ENCODE measurements around the gene SCAMP2.

The SCAMP2 gene

GRCh38 chr15:74809242-74809641 is 63.9 kb downstream of the SCAMP2 start:
- Histone ChIP-seq H3K27me3 (ENCODE audit: insufficient read depth, low read length) (no peaks in the 10 kb centered on the region), H3K9me3 (ENCODE audit: low read length) (no peaks in the 10 kb centered on the region), H3K4me3 (ENCODE audit: low read length) (no peak overlapping the region), H3K4me1 (ENCODE audit: insufficient read depth, low read length) (no peaks in the 10 kb centered on the region), H2AFZ (ENCODE audit: low read depth, low read length) (no peak overlapping the region), H3K36me3 (ENCODE audit: insufficient read depth, low read length) (peaks cover 2% of the 10 kb centered on the region)

DNA sequence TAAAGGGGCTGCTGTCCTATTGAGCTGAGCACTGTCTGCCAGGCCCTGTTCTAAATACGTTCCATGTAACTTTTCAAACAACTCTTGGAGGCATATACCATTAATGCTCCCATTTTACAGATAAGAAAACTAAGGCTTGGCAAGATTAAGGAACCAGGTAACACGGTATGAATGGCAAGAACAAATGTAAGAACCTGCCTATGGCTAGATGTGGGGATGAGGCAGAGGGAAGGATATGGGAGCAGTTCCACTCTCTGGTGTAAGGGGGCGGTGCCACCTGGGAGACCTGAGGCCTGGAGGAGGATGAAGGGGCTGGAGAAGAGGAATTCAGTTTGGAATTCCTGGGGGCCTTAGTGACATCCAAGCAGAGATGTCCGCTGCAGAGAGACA is 64.3 kb downstream of the SCAMP2 start:
- H3K27me3 ChIP-seq (ENCODE audit: insufficient read depth, low read length), result no peaks in the 10 kb centered on the region
- H3K4me1 ChIP-seq (ENCODE audit: insufficient read depth, low read length), result no peaks in the 10 kb centered on the region
- H2AFZ ChIP-seq (ENCODE audit: low read depth, low read length), result no peak overlapping the region
- no peaks in the 10 kb centered on the region for H3K9me3 ChIP-seq (ENCODE audit: low read length)
- no peak overlapping the region for H3K4me3 ChIP-seq (ENCODE audit: low read length)
- peaks cover 6% of the 10 kb centered on the region for H3K36me3 ChIP-seq (ENCODE audit: insufficient read depth, low read length)

- Histone ChIP-seq H2AFZ (ENCODE audit: low read depth, low read length) (no peak overlapping the region), H3K4me1 (ENCODE audit: insufficient read depth, low read length) (no peaks in the 10 kb centered on the region), H3K4me3 (ENCODE audit: low read length) (no peak overlapping the region), H3K9me3 (ENCODE audit: low read length) (no peaks in the 10 kb centered on the region), H3K36me3 (ENCODE audit: insufficient read depth, low read length) (peaks cover 12% of the 10 kb centered on the region), H3K27me3 (ENCODE audit: insufficient read depth, low read length) (no peaks in the 10 kb centered on the region)
Observed at GRCh38 chr15:74808078-74808839, 64.9 kb downstream of the SCAMP2 start.

DNA sequence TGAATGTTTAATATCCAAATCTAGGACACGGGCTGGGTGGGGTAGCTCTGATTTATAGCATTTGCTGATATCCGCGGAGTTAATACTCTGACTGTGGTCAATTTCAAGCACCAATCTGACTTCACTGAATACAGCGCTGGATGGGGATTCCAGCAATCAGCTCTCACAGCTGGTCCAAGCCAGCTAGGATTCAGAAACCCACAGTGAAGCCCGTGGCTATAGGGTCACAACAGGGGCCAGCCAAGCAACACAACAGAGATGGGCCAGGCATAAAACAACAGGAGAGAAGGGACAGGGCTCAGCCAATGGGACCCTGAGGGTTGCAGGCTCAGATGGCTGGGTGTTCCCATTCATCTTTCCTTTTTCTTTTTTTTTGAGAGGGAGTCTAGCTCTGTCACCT is 65.9 kb downstream of the SCAMP2 start:
- H3K9me3 ChIP-seq (ENCODE audit: low read length), result no peaks in the 10 kb centered on the region
- no peaks in the 10 kb centered on the region for H3K4me1 ChIP-seq (ENCODE audit: insufficient read depth, low read length)
- H3K36me3 ChIP-seq (ENCODE audit: insufficient read depth, low read length), result peaks cover 17% of the 10 kb centered on the region

GRCh38 chr15:74804935-74805334 is 68.2 kb downstream of the SCAMP2 start:
- Histone ChIP-seq H2AFZ (ENCODE audit: low read depth, low read length) (no peak overlapping the region), H3K27me3 (ENCODE audit: insufficient read depth, low read length) (no peaks in the 10 kb centered on the region), H3K4me1 (ENCODE audit: insufficient read depth, low read length) (no peaks in the 10 kb centered on the region), H3K9me3 (ENCODE audit: low read length) (no peaks in the 10 kb centered on the region), H3K4me3 (ENCODE audit: low read length) (no peak overlapping the region), H3K36me3 (ENCODE audit: insufficient read depth, low read length) (peaks cover 35% of the 10 kb centered on the region)

More for the DNA sequence above, 65.9 kb downstream of the SCAMP2 start:
- Histone ChIP-seq H3K27me3 (ENCODE audit: insufficient read depth, low read length) (no peaks in the 10 kb centered on the region), H2AFZ (ENCODE audit: low read depth, low read length) (no peak overlapping the region), H3K4me3 (ENCODE audit: low read length) (no peak overlapping the region)

GRCh38 chr15:74802862-74803447 is 70.2 kb downstream of the SCAMP2 start:
- peaks cover 49% of the 10 kb centered on the region for H3K36me3 ChIP-seq (ENCODE audit: insufficient read depth, low read length)
- no peak overlapping the region for H2AFZ ChIP-seq (ENCODE audit: low read depth, low read length)
- H3K9me3 ChIP-seq (ENCODE audit: low read length), result no peaks in the 10 kb centered on the region
- H3K4me3 ChIP-seq (ENCODE audit: low read length), result no peak overlapping the region
- H3K27me3 ChIP-seq (ENCODE audit: insufficient read depth, low read length), result no peaks in the 10 kb centered on the region
- H3K4me1 ChIP-seq (ENCODE audit: insufficient read depth, low read length), result no peaks in the 10 kb centered on the region

GRCh38 chr15:74802290-74802689 is 70.9 kb downstream of the SCAMP2 start:
- Histone ChIP-seq H3K36me3 (ENCODE audit: insufficient read depth, low read length) (peaks cover 49% of the 10 kb centered on the region), H3K9me3 (ENCODE audit: low read length) (no peaks in the 10 kb centered on the region), H3K4me3 (ENCODE audit: low read length) (no peak overlapping the region), H3K27me3 (ENCODE audit: insufficient read depth, low read length) (no peaks in the 10 kb centered on the region), H3K4me1 (ENCODE audit: insufficient read depth, low read length) (no peaks in the 10 kb centered on the region), H2AFZ (ENCODE audit: low read depth, low read length) (no peak overlapping the region)

DNA sequence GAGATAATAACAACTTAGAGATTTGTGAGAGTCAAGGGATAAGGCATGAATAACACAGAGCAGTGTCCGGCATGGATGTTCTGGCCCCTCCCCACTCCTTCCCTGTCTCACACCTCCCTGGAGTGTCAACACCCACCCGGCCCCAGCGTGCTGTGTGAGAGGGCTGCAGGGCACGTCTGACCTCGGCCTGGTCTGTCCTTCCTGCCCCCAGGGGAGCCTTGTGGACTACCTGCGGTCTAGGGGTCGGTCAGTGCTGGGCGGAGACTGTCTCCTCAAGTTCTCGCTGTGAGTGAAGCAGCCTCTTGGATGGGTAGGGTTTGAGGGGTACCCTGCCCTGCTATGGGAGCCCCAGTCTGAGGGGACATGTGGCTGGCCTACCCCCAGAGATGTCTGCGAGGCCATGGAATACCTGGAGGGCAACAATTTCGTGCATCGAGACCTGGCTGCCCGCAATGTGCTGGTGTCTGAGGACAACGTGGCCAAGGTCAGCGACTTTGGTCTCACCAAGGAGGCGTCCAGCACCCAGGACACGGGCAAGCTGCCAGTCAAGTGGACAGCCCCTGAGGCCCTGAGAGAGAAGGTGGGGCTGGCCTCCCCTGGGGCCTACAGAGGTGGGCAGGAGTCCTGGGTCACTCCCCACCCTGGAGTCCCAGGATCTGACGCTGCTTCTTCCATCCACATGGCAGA is 71.7 kb downstream of the SCAMP2 start:
- peaks cover 49% of the 10 kb centered on the region for H3K36me3 ChIP-seq (ENCODE audit: insufficient read depth, low read length)
- no peaks in the 10 kb centered on the region for H3K9me3 ChIP-seq (ENCODE audit: low read length)
- H3K4me1 ChIP-seq (ENCODE audit: insufficient read depth, low read length), result no peaks in the 10 kb centered on the region
- H3K27me3 ChIP-seq (ENCODE audit: insufficient read depth, low read length), result no peaks in the 10 kb centered on the region
- no peak overlapping the region for H3K4me3 ChIP-seq (ENCODE audit: low read length)
- no peak overlapping the region for H2AFZ ChIP-seq (ENCODE audit: low read depth, low read length)

DNA sequence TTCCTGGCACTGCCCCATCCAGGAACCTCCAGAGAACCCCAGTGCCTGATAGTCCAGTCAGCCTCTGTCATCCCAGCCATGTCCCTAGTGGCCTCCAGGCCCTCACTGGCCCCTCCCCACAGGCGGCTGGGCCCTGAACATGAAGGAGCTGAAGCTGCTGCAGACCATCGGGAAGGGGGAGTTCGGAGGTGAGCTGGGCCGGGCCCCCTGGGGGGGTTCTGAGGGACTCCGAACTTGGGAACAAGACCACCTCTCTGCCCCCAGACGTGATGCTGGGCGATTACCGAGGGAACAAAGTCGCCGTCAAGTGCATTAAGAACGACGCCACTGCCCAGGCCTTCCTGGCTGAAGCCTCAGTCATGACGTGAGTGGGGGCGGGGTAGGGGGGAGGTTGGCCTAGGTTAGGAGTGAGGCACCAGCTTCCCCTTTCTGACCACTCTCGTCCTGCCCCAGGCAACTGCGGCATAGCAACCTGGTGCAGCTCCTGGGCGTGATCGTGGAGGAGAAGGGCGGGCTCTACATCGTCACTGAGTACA is 72.5 kb downstream of the SCAMP2 start:
- H3K9me3 ChIP-seq (ENCODE audit: low read length), result no peaks in the 10 kb centered on the region
- no peak overlapping the region for H2AFZ ChIP-seq (ENCODE audit: low read depth, low read length)
- no peaks in the 10 kb centered on the region for H3K4me1 ChIP-seq (ENCODE audit: insufficient read depth, low read length)
- no peaks in the 10 kb centered on the region for H3K27me3 ChIP-seq (ENCODE audit: insufficient read depth, low read length)
- no peak overlapping the region for H3K4me3 ChIP-seq (ENCODE audit: low read length)
- H3K36me3 ChIP-seq (ENCODE audit: insufficient read depth, low read length), result peaks cover 49% of the 10 kb centered on the region

- no peaks in the 10 kb centered on the region for H3K9me3 ChIP-seq (ENCODE audit: low read length)
- H2AFZ ChIP-seq (ENCODE audit: low read depth, low read length), result no peak overlapping the region
Observed at GRCh38 chr15:74799856-74800558, 73.2 kb downstream of the SCAMP2 start.

DNA sequence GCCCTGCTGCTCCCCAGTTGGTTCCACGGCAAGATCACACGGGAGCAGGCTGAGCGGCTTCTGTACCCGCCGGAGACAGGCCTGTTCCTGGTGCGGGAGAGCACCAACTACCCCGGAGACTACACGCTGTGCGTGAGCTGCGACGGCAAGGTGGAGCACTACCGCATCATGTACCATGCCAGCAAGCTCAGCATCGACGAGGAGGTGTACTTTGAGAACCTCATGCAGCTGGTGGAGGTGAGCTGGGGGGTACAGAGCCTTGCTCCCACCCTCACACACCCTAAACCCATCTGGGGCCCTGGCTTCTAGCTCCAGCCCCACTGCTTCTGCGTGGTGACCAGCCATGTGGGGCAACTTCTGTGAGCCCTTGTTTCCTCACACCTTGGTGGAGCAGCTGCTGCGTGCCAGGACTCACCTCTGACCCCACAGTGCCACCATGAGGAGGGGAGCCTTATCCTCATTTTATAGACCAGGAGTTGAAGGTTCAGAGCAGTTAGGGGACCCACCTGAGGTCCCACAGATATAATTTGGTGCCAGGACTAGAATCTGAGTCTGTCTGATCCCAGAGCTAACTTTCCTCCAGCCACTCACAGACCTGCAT is 73.8 kb downstream of the SCAMP2 start:
- Histone ChIP-seq H3K36me3 (ENCODE audit: insufficient read depth, low read length) (peaks cover 48% of the 10 kb centered on the region), H3K4me3 (ENCODE audit: low read length) (no peak overlapping the region), H3K9me3 (ENCODE audit: low read length) (no peaks in the 10 kb centered on the region), H3K4me1 (ENCODE audit: insufficient read depth, low read length) (no peaks in the 10 kb centered on the region), H2AFZ (ENCODE audit: low read depth, low read length) (no peak overlapping the region), H3K27me3 (ENCODE audit: insufficient read depth, low read length) (no peaks in the 10 kb centered on the region)

More at GRCh38 chr15:74799856-74800558, 73.2 kb downstream of the SCAMP2 start:
- Histone ChIP-seq H3K27me3 (ENCODE audit: insufficient read depth, low read length) (no peaks in the 10 kb centered on the region), H3K4me1 (ENCODE audit: insufficient read depth, low read length) (no peaks in the 10 kb centered on the region), H3K36me3 (ENCODE audit: insufficient read depth, low read length) (peaks cover 49% of the 10 kb centered on the region), H3K4me3 (ENCODE audit: low read length) (no peak overlapping the region)

- Histone ChIP-seq H3K4me3 (ENCODE audit: low read length) (no peak overlapping the region), H3K27me3 (ENCODE audit: insufficient read depth, low read length) (no peaks in the 10 kb centered on the region), H2AFZ (ENCODE audit: low read depth, low read length) (no peak overlapping the region), H3K36me3 (ENCODE audit: insufficient read depth, low read length) (peaks cover 41% of the 10 kb centered on the region), H3K9me3 (ENCODE audit: low read length) (no peaks in the 10 kb centered on the region), H3K4me1 (ENCODE audit: insufficient read depth, low read length) (no peaks in the 10 kb centered on the region)
Observed at GRCh38 chr15:74798388-74799254, 74.5 kb downstream of the SCAMP2 start.

Data from neuron (in vitro differentiated cells).